ENCODE results near the gene TIMMDC1. TPM values are rescaled to one million over a fixed set of nuclear protein-coding genes. Genes with fewer than 3 reads are reported as not detected.

TIMMDC1 gene
- total and polyA plus RNA-seq, 2 of the 4 experiments (the other 2 are of a cell fraction) = 52.5 to 56.6 TPM

- Histone ChIP-seq H3K9ac (ENCODE audit: low read depth, low read length) (no peak overlapping the region), H2BK20ac (ENCODE audit: low read depth, low read length) (no peak overlapping the region), H3K4me1 (ENCODE audit: control insufficient read depth, insufficient read depth, low read length) (peaks cover under 1% of the 10 kb centered on the region), H3K27me3 (ENCODE audit: control insufficient read depth, insufficient read depth, low read length) (no peaks in the 10 kb centered on the region), H3K14ac (replicated peaks; ENCODE audit: low read depth, low read length) (no peak overlapping the region), H3K56ac (ENCODE audit: extremely low read depth, insufficient read depth, low read length) (no peak overlapping the region), H4K20me1 (ENCODE audit: insufficient read depth, low read length) (no peaks in the 10 kb centered on the region), H3K4ac (ENCODE audit: low read depth, low read length) (no peak overlapping the region), H2AK5ac (ENCODE audit: low read depth, low read length) (no peak overlapping the region), H3K27ac (ENCODE audit: insufficient read depth, low read length) (no peak overlapping the region), H2AK9ac (replicated peaks; ENCODE audit: low read depth, low read length, poor library complexity) (no peak overlapping the region), H2BK15ac (ENCODE audit: low read depth, low read length) (no peak overlapping the region), H4K8ac (ENCODE audit: low read depth in 2 of 2, low read length in 2 of 2) (no peak overlapping the region), H3K9me3 (ENCODE audit: control insufficient read depth, insufficient read depth, low read length) (no peaks in the 10 kb centered on the region), H4K91ac (ENCODE audit: insufficient read depth, low read depth, low read length) (no peak overlapping the region), H3K36me3 (ENCODE audit: control insufficient read depth, insufficient read depth, low read length) (peaks cover 16% of the 10 kb centered on the region), H4K5ac (ENCODE audit: low read depth, low read length) (no peak overlapping the region), H3K4me3 (ENCODE audit: insufficient read depth, low read depth, low read length) (no peak overlapping the region), H2BK5ac (ENCODE audit: low read depth, low read length, poor library complexity, severe bottlenecking) (no peak overlapping the region), H3K4me2 (ENCODE audit: low read depth, low read length) (no peak overlapping the region), H3K23ac (ENCODE audit: low read depth, low read length) (no peak overlapping the region), H2BK120ac (ENCODE audit: low read depth, low read length) (no peak overlapping the region), H3K9me1 (ENCODE audit: insufficient read depth, low read length) (no peaks in the 10 kb centered on the region), H2AFZ (replicated peaks; ENCODE audit: low read length, poor library complexity) (no peak overlapping the region), H3K18ac (ENCODE audit: low read depth, low read length) (no peak overlapping the region), H3K79me1 (ENCODE audit: low read depth in 1 of 2, low read length in 2 of 2) (no peaks in the 10 kb centered on the region)
- ATAC-seq (ENCODE audit: low read depth) (peak; percentile 46), DNase-seq (no peak)
- TF ChIP-seq NFE2L2 (IDR thresholded peaks at IDR 0.05; ENCODE audit: low read depth, low read length) = no peak
- peak; percentile 46; the same call in 1 of the 2 replicates for TF ChIP-seq RAD21 (IDR thresholded peaks at IDR 0.05; ENCODE audit: low read length)
- TF ChIP-seq FOS (IDR thresholded peaks at IDR 0.05; ENCODE audit: low read depth, low read length) = no peak
- TF ChIP-seq, protein P1, sequence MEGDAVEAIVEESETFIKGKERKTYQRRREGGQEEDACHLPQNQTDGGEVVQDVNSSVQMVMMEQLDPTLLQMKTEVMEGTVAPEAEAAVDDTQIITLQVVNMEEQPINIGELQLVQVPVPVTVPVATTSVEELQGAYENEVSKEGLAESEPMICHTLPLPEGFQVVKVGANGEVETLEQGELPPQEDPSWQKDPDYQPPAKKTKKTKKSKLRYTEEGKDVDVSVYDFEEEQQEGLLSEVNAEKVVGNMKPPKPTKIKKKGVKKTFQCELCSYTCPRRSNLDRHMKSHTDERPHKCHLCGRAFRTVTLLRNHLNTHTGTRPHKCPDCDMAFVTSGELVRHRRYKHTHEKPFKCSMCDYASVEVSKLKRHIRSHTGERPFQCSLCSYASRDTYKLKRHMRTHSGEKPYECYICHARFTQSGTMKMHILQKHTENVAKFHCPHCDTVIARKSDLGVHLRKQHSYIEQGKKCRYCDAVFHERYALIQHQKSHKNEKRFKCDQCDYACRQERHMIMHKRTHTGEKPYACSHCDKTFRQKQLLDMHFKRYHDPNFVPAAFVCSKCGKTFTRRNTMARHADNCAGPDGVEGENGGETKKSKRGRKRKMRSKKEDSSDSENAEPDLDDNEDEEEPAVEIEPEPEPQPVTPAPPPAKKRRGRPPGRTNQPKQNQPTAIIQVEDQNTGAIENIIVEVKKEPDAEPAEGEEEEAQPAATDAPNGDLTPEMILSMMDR (conservative IDR thresholded peaks at IDR 0.05; ENCODE audit: low read depth, low read length) = peak; percentile 43
- TF ChIP-seq SMC3 (IDR thresholded peaks at IDR 0.05; ENCODE audit: low read depth, low read length) = peak; percentile 33; the same call in 1 of the 2 replicates
- no peak for TF ChIP-seq CEBPB (IDR thresholded peaks at IDR 0.05; ENCODE audit: low read depth, low read length)
- TF ChIP-seq MAFK (IDR thresholded peaks at IDR 0.05; ENCODE audit: low read depth, low read length) = no peak
- dilution Hi-C loops (cut with HindIII; ENCODE audit: low sequenced_read_pairs, unreplicated experiment) (no loop called here), intact Hi-C loops (cut with micrococcal nuclease) (loop anchor here (2.0 kb wide), 1 partner anchor 156 kb away; no protein-coding TSS in a partner anchor), in situ Hi-C loops (cut with MboI; ENCODE audit: low sequenced_read_pairs) (loop anchor here (25.0 kb wide), 1 partner anchor 162 kb away; the partner anchor contains the start of gene COX17)
- CTCF ChIA-PET = no interaction called here
- no TSS peak for BruUV-seq (replicated peaks)
- POLR2A ChIA-PET (ENCODE audit: unreplicated experiment) = no interaction called here
- 100% methylated on average over 1 of the region's 4 CpGs; no CpG with 5 or more reads in 1 of the 2 experiments for WGBS, 2 experiments (ENCODE audit: extremely low coverage in 2 of 2, insufficient read length in 1 of 2)
Observed at GRCh38 chr3:119524931-119525662, 26.8 kb downstream of the TIMMDC1 start.

Data from IMR-90 (cell line).